ENCODE results near the gene UNC13C. TPM values are rescaled to one million over a fixed set of nuclear protein-coding genes. Genes with fewer than 3 reads are reported as not detected.

The UNC13C gene
- total RNA-seq, 4 donors from 2014 or later = 0.21 to 16.8 TPM; not detected in 2

GRCh38 chr15:53962646-53963561 lies 15.3 kb upstream of the UNC13C start:
- Histone ChIP-seq H3K4me1 (no peaks in the 10 kb centered on the region), H3K4me3 (no peak overlapping the region), H3K36me3 (no peaks in the 10 kb centered on the region), H3K27me3 (no peaks in the 10 kb centered on the region), H3K27ac (no peak overlapping the region), H3K9me3 (no peaks in the 10 kb centered on the region)
- DNase-seq = no peak
- intact Hi-C loops (cut with DNase I; ENCODE audit: low total_unique reads) = no loop called here
- TF ChIP-seq CTCF (IDR thresholded peaks at IDR 0.05) (no peak), POLR2A (IDR thresholded peaks at IDR 0.05) (no peak)

- Histone ChIP-seq H3K9me3 (no peaks in the 10 kb centered on the region), H3K36me3 (no peaks in the 10 kb centered on the region), H3K27me3 (no peaks in the 10 kb centered on the region), H3K4me3 (no peak overlapping the region), H3K4me1 (no peaks in the 10 kb centered on the region), H3K27ac (no peak overlapping the region)
- TF ChIP-seq CTCF (IDR thresholded peaks at IDR 0.05) (no peak), POLR2A (IDR thresholded peaks at IDR 0.05) (no peak)
- DNase-seq = no peak
- intact Hi-C loops (cut with DNase I; ENCODE audit: low total_unique reads) = no loop called here
These were observed 14.4 kb upstream of the UNC13C start for GRCh38 chr15:53963801-53964200.

GRCh38 chr15:53974121-53974520 lies 4.1 kb upstream of the UNC13C start:
- TF ChIP-seq POLR2A (IDR thresholded peaks at IDR 0.05) = no peak
- TF ChIP-seq CTCF (IDR thresholded peaks at IDR 0.05) = no peak
- H3K4me3 ChIP-seq = no peak overlapping the region
- DNase-seq = no peak
- no peak overlapping the region for H3K27ac ChIP-seq
- no peaks in the 10 kb centered on the region for H3K36me3 ChIP-seq
- no peaks in the 10 kb centered on the region for H3K4me1 ChIP-seq
- H3K27me3 ChIP-seq = peaks cover 0 to 5% of the 10 kb centered on the region in 2 donors
- no peaks in the 10 kb centered on the region for H3K9me3 ChIP-seq
- intact Hi-C loops (cut with DNase I; ENCODE audit: low total_unique reads) = no loop called here

GRCh38 chr15:53974813-53975212 lies 3.4 kb upstream of the UNC13C start:
- intact Hi-C loops (cut with DNase I; ENCODE audit: low total_unique reads) = no loop called here
- H3K4me3 ChIP-seq = no peak overlapping the region

More at GRCh38 chr15:53974813-53975212, 3.4 kb upstream of the UNC13C start:
- Histone ChIP-seq H3K27me3 (peaks cover 0 to 11% of the 10 kb centered on the region in 2 donors), H3K4me1 (no peaks in the 10 kb centered on the region), H3K27ac (no peak overlapping the region), H3K36me3 (no peaks in the 10 kb centered on the region), H3K9me3 (no peaks in the 10 kb centered on the region)
- TF ChIP-seq POLR2A (IDR thresholded peaks at IDR 0.05) (no peak), CTCF (IDR thresholded peaks at IDR 0.05) (no peak)
- DNase-seq = no peak
